DND-41 (cell line): Measurements from ENCODE around the gene ZSCAN10.

ENCODE experiments used
- CTCF ChIP-seq: IDR thresholded peaks from 2 replicates; pipeline ENCODE4 v1.5.1; 2012; ENCODE audit warnings: borderline replicate concordance, low read length, moderate library complexity, mild to moderate bottlenecking; ENCODE audit not compliant: poor library complexity, severe bottlenecking; ENCODE audit errors: extremely low read depth
- EZH2 ChIP-seq: IDR thresholded peaks from 3 replicates; pipeline ENCODE4 v1.6.1; 2012; ENCODE audit warnings: borderline replicate concordance, low read depth, mild to moderate bottlenecking, moderate library complexity, low read length, inconsistent platforms; ENCODE audit not compliant: severe bottlenecking

GRCh38 chr16:3147046-3147756 is 48.1 kb upstream of the ZSCAN10 start:
- no peak for TF ChIP-seq CTCF
- TF ChIP-seq EZH2: no peak
